RWPE2 (cell line): ENCODE data around the gene SACM1L.

Experiments used
- ATAC-seq: fragments of 200-7000 bp; cut with Tn5 transposase; 3 replicates; pipeline ENCODE4 v1.9.1; 2021; ENCODE audit warnings: low read depth
- DNase-seq: peaks from one replicate; pipeline ENCODE4 v3.0.0-alpha.2; 2020; ENCODE audit warnings: low spot score
- H3K27ac ChIP-seq: fragments of 450-650 bp; 2 replicates; pipeline ENCODE4 v1.5.1; 2017; ENCODE audit warnings: mild to moderate bottlenecking; ENCODE audit not compliant: poor library complexity, severe bottlenecking
- H3K27me3 ChIP-seq: fragments of 250-450 bp; sonication (Bioruptor Pico); 2 replicates; pipeline ENCODE4 v1.5.1; 2021; ENCODE audit warnings: mild to moderate bottlenecking, moderate library complexity; ENCODE audit not compliant: insufficient read depth, poor library complexity, severe bottlenecking
- H3K36me3 ChIP-seq: fragments of 250-450 bp; sonication (Bioruptor Pico); 2 replicates; pipeline ENCODE4 v1.5.1; 2020; ENCODE audit warnings: low read depth, mild to moderate bottlenecking, moderate library complexity
- H3K4me1 ChIP-seq: fragments of 250-450 bp; sonication (Bioruptor Pico); 2 replicates; pipeline ENCODE4 v1.5.1; 2021; ENCODE audit warnings: mild to moderate bottlenecking, moderate library complexity; ENCODE audit not compliant: insufficient read depth, poor library complexity, severe bottlenecking
- H3K4me3 ChIP-seq: fragments of 250-450 bp; sonication (Bioruptor Pico); 2 replicates; pipeline ENCODE4 v1.5.1; 2021; ENCODE audit warnings: mild to moderate bottlenecking, moderate library complexity; ENCODE audit not compliant: severe bottlenecking
- H3K9me3 ChIP-seq: fragments of 250-450 bp; sonication (Bioruptor Pico); 2 replicates; pipeline ENCODE4 v1.5.1; 2021; ENCODE audit warnings: mild to moderate bottlenecking, moderate library complexity; ENCODE audit not compliant: severe bottlenecking
- CTCF ChIP-seq: fragments of 450-650 bp; IDR thresholded peaks from one replicate; pipeline ENCODE4 v1.5.1; 2017; ENCODE audit warnings: mild to moderate bottlenecking, moderate library complexity; ENCODE audit not compliant: poor library complexity, severe bottlenecking

SACM1L gene

DNA sequence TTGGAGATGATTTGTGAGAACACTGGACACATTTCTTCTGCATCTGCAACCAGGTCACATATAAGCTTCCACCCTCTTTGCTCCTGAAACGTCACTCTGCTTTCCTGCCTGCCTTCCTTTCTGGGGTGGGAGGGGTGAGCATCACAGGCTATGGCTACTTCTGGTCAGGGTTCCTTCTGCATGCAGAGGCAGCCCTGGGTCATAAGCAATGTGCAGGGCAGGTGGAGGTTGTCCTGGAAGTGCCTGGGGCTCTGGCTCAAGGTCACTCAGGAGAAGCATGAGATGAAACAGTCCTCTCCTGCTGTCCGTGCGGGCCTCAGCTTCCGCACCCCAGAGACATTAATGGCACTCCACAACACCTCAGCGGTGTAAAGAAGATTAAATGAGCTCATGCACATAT lies 92.1 kb downstream of the SACM1L start:
- Histone ChIP-seq H3K4me1 (no peaks in the 10 kb centered on the region), H3K27ac (no peak overlapping the region), H3K27me3 (no peaks in the 10 kb centered on the region), H3K9me3 (no peaks in the 10 kb centered on the region), H3K36me3 (no peaks in the 10 kb centered on the region), H3K4me3 (no peak overlapping the region)
- no peak for DNase-seq
- no peak for TF ChIP-seq CTCF
- no peak for ATAC-seq

DNA sequence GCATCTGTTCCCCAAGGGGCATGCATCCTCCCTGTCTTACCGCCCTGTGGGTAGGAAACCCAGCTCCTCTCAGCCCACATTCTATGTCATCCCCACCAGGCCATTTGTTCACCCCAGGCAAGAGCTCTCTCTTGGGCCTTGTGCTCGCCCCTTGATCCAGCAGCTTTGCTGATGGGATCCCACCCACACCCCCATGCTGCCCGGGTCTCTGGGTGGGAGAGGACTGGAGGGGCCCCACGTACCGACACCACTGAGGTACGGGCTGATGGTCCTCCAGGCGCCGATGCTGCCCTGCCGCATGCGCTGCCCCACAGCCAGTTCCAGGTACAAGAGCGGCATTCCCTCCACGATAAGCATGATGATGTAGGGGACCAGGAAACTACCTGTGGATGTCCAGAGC lies 92.6 kb downstream of the SACM1L start:
- H3K4me1 ChIP-seq: no peaks in the 10 kb centered on the region
- H3K27me3 ChIP-seq: no peaks in the 10 kb centered on the region
- TF ChIP-seq CTCF: no peak
- H3K36me3 ChIP-seq: no peaks in the 10 kb centered on the region
- ATAC-seq (no peak), DNase-seq (no peak)
- H3K9me3 ChIP-seq: no peaks in the 10 kb centered on the region
- no peak overlapping the region for H3K4me3 ChIP-seq
- H3K27ac ChIP-seq: no peak overlapping the region

GRCh38 chr3:45782381-45782780 lies 93.2 kb downstream of the SACM1L start:
- no peak for ATAC-seq
- no peak for DNase-seq
- Histone ChIP-seq H3K4me1 (no peaks in the 10 kb centered on the region), H3K36me3 (no peaks in the 10 kb centered on the region), H3K27me3 (no peaks in the 10 kb centered on the region), H3K4me3 (no peak overlapping the region), H3K9me3 (no peaks in the 10 kb centered on the region), H3K27ac (no peak overlapping the region)
- no peak for TF ChIP-seq CTCF

DNA sequence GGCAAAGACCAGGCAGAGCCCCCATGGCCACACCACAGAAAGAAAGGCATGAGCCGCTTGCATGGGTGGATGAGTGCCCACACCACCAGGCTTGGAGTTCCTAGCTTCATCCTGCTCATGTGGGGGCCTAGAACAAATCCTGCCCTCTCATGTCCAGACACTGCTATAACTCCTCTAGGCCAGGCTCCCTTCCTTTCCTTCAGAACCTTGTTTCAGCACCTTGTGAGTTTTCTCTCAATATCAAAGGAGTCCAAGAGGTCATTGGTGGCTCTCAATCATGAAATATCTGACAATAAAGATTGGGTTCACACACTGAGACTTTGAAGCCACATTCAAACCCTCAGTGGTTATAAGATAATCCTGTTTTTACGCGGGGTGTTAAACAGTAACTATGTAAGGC lies 94.5 kb downstream of the SACM1L start:
- no peak for DNase-seq
- Histone ChIP-seq H3K4me3 (no peak overlapping the region), H3K27me3 (no peaks in the 10 kb centered on the region), H3K4me1 (no peaks in the 10 kb centered on the region), H3K27ac (no peak overlapping the region), H3K9me3 (no peaks in the 10 kb centered on the region), H3K36me3 (no peaks in the 10 kb centered on the region)
- TF ChIP-seq CTCF: no peak
- ATAC-seq: no peak

DNA sequence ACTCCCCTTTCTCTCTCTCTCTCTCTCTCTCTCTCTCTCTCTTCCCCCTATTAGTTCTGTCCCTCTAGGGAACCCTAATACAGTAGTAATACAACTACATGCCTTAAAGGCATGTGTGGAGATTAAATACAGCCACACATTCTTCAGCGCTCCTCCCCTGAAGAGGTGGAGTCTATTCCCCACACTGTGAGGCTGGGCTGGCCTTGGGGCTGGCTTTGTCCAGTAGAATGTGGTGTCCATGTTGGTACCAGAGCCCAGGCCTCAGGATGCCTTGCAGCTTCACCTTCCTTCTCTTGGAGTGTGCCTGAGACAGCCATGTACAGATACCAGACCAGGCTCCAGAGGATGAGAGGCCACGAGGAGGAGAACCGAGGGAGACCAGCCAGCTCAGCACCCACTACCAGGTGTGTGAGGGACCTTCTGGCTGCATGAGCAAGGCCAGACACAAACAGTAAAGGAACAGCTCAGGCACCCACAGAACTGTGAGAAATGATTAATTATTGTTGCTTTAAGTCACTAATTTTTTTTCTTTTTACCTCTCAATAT lies 96.5 kb downstream of the SACM1L start:
- no peak for DNase-seq
- no peak for TF ChIP-seq CTCF

More for the DNA sequence above, 96.5 kb downstream of the SACM1L start:
- Histone ChIP-seq H3K27ac (no peak overlapping the region), H3K27me3 (no peaks in the 10 kb centered on the region), H3K4me1 (no peaks in the 10 kb centered on the region), H3K4me3 (no peak overlapping the region), H3K36me3 (no peaks in the 10 kb centered on the region), H3K9me3 (peaks cover 5% of the 10 kb centered on the region)
- no peak for ATAC-seq
